Prostate gland (tissue), 2 donors: ENCODE measurements around the gene C17orf107.

Source experiments
- POLR2AphosphoS5 ChIP-seq: sonication (generic); formaldehyde crosslinking; IDR thresholded peaks from one replicate; pipeline ENCODE4 v1.6.1; 2017; ENCODE audit warnings: antibody characterized with exemption
- TF ChIP-seq, protein P1 (sequence below), 4 experiments: fragments of 200-600 bp in 2 of 4; fragments of 450-650 bp in 2 of 4; sonication (generic) in 2 of 4; IDR thresholded peaks; 1 replicate in 3 of 4; 2 replicates in 1 of 4; pipeline ENCODE4 v1.5.1; 2016 to 2019; ENCODE audit warnings: antibody characterized with exemption in 4 of 4, mild to moderate bottlenecking in 2 of 4, moderate library complexity in 2 of 4

GRCh38 chr17:4860651-4861050, 38.7 kb upstream of the C17orf107 start:
- TF ChIP-seq, protein P1, sequence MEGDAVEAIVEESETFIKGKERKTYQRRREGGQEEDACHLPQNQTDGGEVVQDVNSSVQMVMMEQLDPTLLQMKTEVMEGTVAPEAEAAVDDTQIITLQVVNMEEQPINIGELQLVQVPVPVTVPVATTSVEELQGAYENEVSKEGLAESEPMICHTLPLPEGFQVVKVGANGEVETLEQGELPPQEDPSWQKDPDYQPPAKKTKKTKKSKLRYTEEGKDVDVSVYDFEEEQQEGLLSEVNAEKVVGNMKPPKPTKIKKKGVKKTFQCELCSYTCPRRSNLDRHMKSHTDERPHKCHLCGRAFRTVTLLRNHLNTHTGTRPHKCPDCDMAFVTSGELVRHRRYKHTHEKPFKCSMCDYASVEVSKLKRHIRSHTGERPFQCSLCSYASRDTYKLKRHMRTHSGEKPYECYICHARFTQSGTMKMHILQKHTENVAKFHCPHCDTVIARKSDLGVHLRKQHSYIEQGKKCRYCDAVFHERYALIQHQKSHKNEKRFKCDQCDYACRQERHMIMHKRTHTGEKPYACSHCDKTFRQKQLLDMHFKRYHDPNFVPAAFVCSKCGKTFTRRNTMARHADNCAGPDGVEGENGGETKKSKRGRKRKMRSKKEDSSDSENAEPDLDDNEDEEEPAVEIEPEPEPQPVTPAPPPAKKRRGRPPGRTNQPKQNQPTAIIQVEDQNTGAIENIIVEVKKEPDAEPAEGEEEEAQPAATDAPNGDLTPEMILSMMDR (IDR thresholded peaks at IDR 0.05) = no peak
- no peak for TF ChIP-seq POLR2AphosphoS5
